LNCaP clone FGC (cell line): ENCODE results near the gene TBX6.

Experiments
- DNase-seq: peaks from one replicate; pipeline ENCODE4 v3.0.0-alpha.2; 2011; ENCODE audit warnings: low read depth
- H3K4me3 ChIP-seq: 2 replicates; pipeline ENCODE4 v1.5.1; 2011; ENCODE audit warnings: mild to moderate bottlenecking, low read depth, low read length, control low read depth
- CTCF ChIP-seq: IDR thresholded peaks from 2 replicates; pipeline ENCODE4 v1.5.1; 2012; ENCODE audit warnings: mild to moderate bottlenecking; ENCODE audit not compliant: control insufficient read depth, insufficient read depth; ENCODE audit errors: extremely low read depth

TBX6 gene

GRCh38 chr16:30088832-30089624, 2.7 kb downstream of the TBX6 start:
- no peak for TF ChIP-seq CTCF
- no peak overlapping the region for H3K4me3 ChIP-seq
- no peak for DNase-seq

GRCh38 chr16:30088237-30088831, 3.4 kb downstream of the TBX6 start:
- no peak overlapping the region for H3K4me3 ChIP-seq
- DNase-seq: no peak
- no peak for TF ChIP-seq CTCF

GRCh38 chr16:30087181-30087898, 4.4 kb downstream of the TBX6 start:
- H3K4me3 ChIP-seq: no peak overlapping the region
- no peak for TF ChIP-seq CTCF
- no peak for DNase-seq

- TF ChIP-seq CTCF: no peak
- no peak for DNase-seq
- H3K4me3 ChIP-seq: no peak overlapping the region
Measured at GRCh38 chr16:30086291-30087140, 5.2 kb downstream of the TBX6 start.

- no peak for TF ChIP-seq CTCF
- no peak for DNase-seq
- no peak overlapping the region for H3K4me3 ChIP-seq
Measured at GRCh38 chr16:30085820-30086219, 5.9 kb downstream of the TBX6 start.

- no peak overlapping the region for H3K4me3 ChIP-seq
- DNase-seq: no peak
- no peak for TF ChIP-seq CTCF
Measured at GRCh38 chr16:30085247-30085646, 6.5 kb downstream of the TBX6 start.
